H1 (cell line): ENCODE data around the gene QRICH1. TPM values are rescaled to one million over a fixed set of nuclear protein-coding genes. Genes with fewer than 3 reads are reported as not detected.

ENCODE experiments used
- CTCF ChIA-PET: fragments of 300-600 bp; sonication (Branson Sonifier 250); formaldehyde crosslinking; loops from one replicate; lab custom pipeline; 2021; ENCODE audit not compliant: partially characterized antibody; lab: Charles Lee
- POLR2A ChIA-PET: fragments of 300-600 bp; sonication (Branson Sonifier 250); formaldehyde crosslinking; loops from one replicate; lab custom pipeline; 2021; ENCODE audit warnings: inconsistent platforms; ENCODE audit not compliant: partially characterized antibody; lab: Charles Lee
- DNase-seq, 2 experiments: peaks; one replicate each; pipeline versions ENCODE4 v3.0.0 to v3.0.0-alpha.2; 2010 to 2022; ENCODE audit warnings: low spot score in 2 of 2, low read depth in 1 of 2, mixed read lengths in 1 of 2
- FAIRE-seq: peaks from 2 replicates; lab custom pipeline; 2011; peaks lifted over from hg19 to GRCh38; lab: Jason Lieb, UNC
- H2AFZ ChIP-seq: 2 replicates; pipeline ENCODE4 v1.8.1; 2012; ENCODE audit warnings: low read length, inconsistent platforms
- H2AK5ac ChIP-seq: 2 replicates; pipeline ENCODE4 v1.6.1; 2013; ENCODE audit warnings: low read depth, low read length
- H2BK120ac ChIP-seq: replicated peaks from 2 replicates; pipeline ENCODE3; 2013; ENCODE audit warnings: low read depth, low read length, inconsistent platforms
- H2BK12ac ChIP-seq: 2 replicates; pipeline ENCODE4 v1.6.1; 2013; ENCODE audit warnings: low read depth, low read length
- H2BK15ac ChIP-seq: 2 replicates; pipeline ENCODE4 v1.6.1; 2013; ENCODE audit warnings: low read length
- H2BK20ac ChIP-seq: 2 replicates; pipeline ENCODE4 v1.6.1; 2013; ENCODE audit warnings: low read length
- H2BK5ac ChIP-seq: 2 replicates; pipeline ENCODE4 v1.6.1; 2013; ENCODE audit warnings: low read depth, low read length
- H3K14ac ChIP-seq: 2 replicates; pipeline ENCODE4 v1.6.1; 2013; ENCODE audit warnings: inconsistent platforms; ENCODE audit not compliant: insufficient read length
- H3K18ac ChIP-seq: 2 replicates; pipeline ENCODE4 v1.6.1; 2013; ENCODE audit warnings: low read length; ENCODE audit errors: extremely low read depth
- H3K23ac ChIP-seq: 2 replicates; pipeline ENCODE4 v1.6.1; 2013; ENCODE audit warnings: inconsistent platforms; ENCODE audit not compliant: insufficient read length
- H3K23me2 ChIP-seq: 2 replicates; pipeline ENCODE4 v1.6.1; 2013; ENCODE audit warnings: low read depth, low read length
- H3K27ac ChIP-seq: 2 replicates; pipeline ENCODE4 v1.6.1; 2011; ENCODE audit warnings: low read depth, low read length, inconsistent platforms
- H3K27me3 ChIP-seq, 4 experiments: replicated peaks in 1 of 4; 1 replicate in 1 of 4; 2 replicates in 3 of 4; pipeline versions ENCODE4 v1.6.1 to v1.8.1; 2011 to 2013; ENCODE audit warnings: low read length in 3 of 4, mild to moderate bottlenecking in 3 of 4, inconsistent platforms in 2 of 4, mixed read lengths in 2 of 4, moderate library complexity in 1 of 4; ENCODE audit not compliant: control insufficient read depth in 3 of 4, insufficient read depth in 3 of 4; ENCODE audit errors: extremely low read depth in 1 of 4
- H3K36me3 ChIP-seq, 4 experiments: 2 replicates each; pipeline versions ENCODE4 v1.6.1 to v1.8.1; 2011 to 2013; ENCODE audit warnings: mild to moderate bottlenecking in 4 of 4, low read length in 3 of 4, moderate library complexity in 2 of 4, control low read depth in 1 of 4, inconsistent platforms in 1 of 4; ENCODE audit not compliant: insufficient read depth in 4 of 4, control insufficient read depth in 2 of 4
- H3K4ac ChIP-seq: replicated peaks from 2 replicates; pipeline ENCODE3; 2013; ENCODE audit warnings: low read length, low read depth, mixed read lengths, inconsistent platforms; ENCODE audit not compliant: insufficient read length
- H3K4me1 ChIP-seq, 4 experiments: replicated peaks in 1 of 4; 1 replicate in 1 of 4; 2 replicates in 3 of 4; pipeline versions ENCODE4 v1.6.1 to v1.8.1; 2011 to 2013; ENCODE audit warnings: low read length in 3 of 4, inconsistent platforms in 2 of 4, mixed read lengths in 1 of 4; ENCODE audit not compliant: insufficient read depth in 4 of 4, control insufficient read depth in 3 of 4
- H3K4me2 ChIP-seq, 2 experiments: 2 replicates each; pipeline versions ENCODE4 v1.6.1 to v1.8.1; 2011 to 2013; ENCODE audit warnings: low read depth in 2 of 2, low read length in 2 of 2, control low read depth in 1 of 2, inconsistent platforms in 1 of 2, mild to moderate bottlenecking in 1 of 2; ENCODE audit not compliant: insufficient read depth in 1 of 2
- H3K4me3 ChIP-seq, 4 experiments: fragments of 200-600, 300-600 bp in 1 of 4; sonication (generic), shearing (Covaris generic), sonication (Bioruptor Twin) in 1 of 4; 2 replicates each; pipeline versions ENCODE4 v1.5.1 to v1.8.1; 2011 to 2016; ENCODE audit warnings: low read length in 4 of 4, low read depth in 3 of 4, control low read depth in 2 of 4, inconsistent platforms in 2 of 4, mild to moderate bottlenecking in 2 of 4, mixed read lengths in 1 of 4, moderate library complexity in 1 of 4; ENCODE audit not compliant: insufficient read depth in 2 of 4; ENCODE audit errors: extremely low read depth in 1 of 4
- H3K56ac ChIP-seq: replicated peaks from 2 replicates; pipeline ENCODE3; 2013; ENCODE audit warnings: low read depth, mild to moderate bottlenecking, mixed read lengths, low read length, inconsistent platforms; ENCODE audit not compliant: insufficient read length
- H3K79me1 ChIP-seq: 2 replicates; pipeline ENCODE4 v1.6.1; 2013; ENCODE audit warnings: low read depth, low read length, control low read depth
- H3K79me2 ChIP-seq, 2 experiments: 2 replicates each; pipeline versions ENCODE4 v1.6.1 to v1.8.1; 2012 to 2013; ENCODE audit warnings: low read length in 2 of 2, mild to moderate bottlenecking in 2 of 2, inconsistent platforms in 1 of 2; ENCODE audit not compliant: insufficient read depth in 2 of 2, control insufficient read depth in 1 of 2
- H3K9ac ChIP-seq, 4 experiments: replicated peaks in 1 of 4; 1 replicate in 1 of 4; 2 replicates in 3 of 4; pipeline versions ENCODE4 v1.6.1 to v1.8.1; 2011 to 2013; ENCODE audit warnings: low read depth in 3 of 4, low read length in 3 of 4, control low read depth in 2 of 4, mild to moderate bottlenecking in 2 of 4, moderate library complexity in 2 of 4, inconsistent platforms in 1 of 4; ENCODE audit errors: extremely low read depth in 1 of 4
- H3K9me3 ChIP-seq, 2 experiments: 2 replicates each; pipeline versions ENCODE4 v1.6.1 to v1.8.1; 2012 to 2013; ENCODE audit warnings: mild to moderate bottlenecking in 2 of 2, moderate library complexity in 2 of 2, control low read depth in 1 of 2, inconsistent platforms in 1 of 2, low read depth in 1 of 2, low read length in 1 of 2, mixed read lengths in 1 of 2; ENCODE audit not compliant: insufficient read depth in 2 of 2
- H4K20me1 ChIP-seq, 2 experiments: replicated peaks in 1 of 2; 2 replicates each; pipeline versions ENCODE3 to v1.8.1; 2011 to 2013; ENCODE audit warnings: inconsistent platforms in 2 of 2, low read length in 2 of 2, mild to moderate bottlenecking in 1 of 2; ENCODE audit not compliant: insufficient read depth in 2 of 2, control insufficient read depth in 1 of 2
- H4K5ac ChIP-seq: 2 replicates; pipeline ENCODE4 v1.6.1; 2013; ENCODE audit warnings: low read length, low read depth, mixed read lengths, inconsistent platforms; ENCODE audit not compliant: insufficient read length
- H4K8ac ChIP-seq: 2 replicates; pipeline ENCODE4 v1.8.0; 2013; ENCODE audit warnings: mild to moderate bottlenecking, moderate library complexity, low read length, inconsistent platforms; ENCODE audit not compliant: insufficient read depth; ENCODE audit errors: extremely low read depth
- H4K91ac ChIP-seq: replicated peaks from 2 replicates; pipeline ENCODE3; 2013; ENCODE audit warnings: low read length, mixed read lengths, inconsistent platforms; ENCODE audit not compliant: insufficient read length
- ATF2 ChIP-seq: IDR thresholded peaks from 2 replicates; pipeline ENCODE4 v1.6.1; 2012; ENCODE audit warnings: low read length, inconsistent platforms
- HDAC6 ChIP-seq: IDR thresholded peaks from one replicate; pipeline ENCODE4 v1.7.1; 2012; ENCODE audit warnings: low read depth, mild to moderate bottlenecking, inconsistent platforms, low read length, moderate library complexity
- JUN ChIP-seq: IDR thresholded peaks from 2 replicates; pipeline ENCODE4 v1.6.1; 2011; ENCODE audit warnings: low read depth, mild to moderate bottlenecking, improper control_type of control experiment, low read length
- KDM5A ChIP-seq: fragments of 200-600 bp; IDR thresholded peaks from 2 replicates; pipeline ENCODE4 v1.7.1; 2012; ENCODE audit warnings: mild to moderate bottlenecking, low read length, inconsistent platforms, mixed read lengths
- POLR2AphosphoS5 ChIP-seq: IDR thresholded peaks from 2 replicates; pipeline ENCODE4 v1.6.1; 2011; ENCODE audit warnings: low read depth, low read length
- RFX5 ChIP-seq: IDR thresholded peaks from 2 replicates; pipeline ENCODE4 v1.6.1; 2011; ENCODE audit warnings: low read depth, low read length, improper control_type of control experiment, borderline replicate concordance
- SIN3A ChIP-seq, 2 experiments: IDR thresholded peaks in 1 of 2; conservative IDR thresholded peaks in 1 of 2; 2 replicates each; pipeline ENCODE4 v1.6.1; 2011 to 2012; ENCODE audit warnings: low read length in 2 of 2, improper control_type of control experiment in 1 of 2, low read depth in 1 of 2, mild to moderate bottlenecking in 1 of 2
- SP1 ChIP-seq: IDR thresholded peaks from 2 replicates; pipeline ENCODE4 v1.6.1; 2011; ENCODE audit warnings: low read depth, low read length
- SUZ12 ChIP-seq: fragments of 200-600 bp; sonication (generic); IDR thresholded peaks from 2 replicates; pipeline ENCODE4 v1.6.1; 2012; ENCODE audit warnings: mild to moderate bottlenecking, inconsistent platforms, low read length, moderate library complexity, mixed read lengths
- TEAD4 ChIP-seq: IDR thresholded peaks from 2 replicates; pipeline ENCODE4 v1.6.1; 2012; ENCODE audit warnings: low read depth, low read length, inconsistent platforms, mixed read lengths
- WGBS, 2 experiments: shearing (Covaris generic) in 1 of 2; methylation state at CpG; one replicate each; pipeline versions ENCODE4 v1.1.6 to v1.1.7; 2013 to 2015; ENCODE audit warnings: low lambda C conversion rate in 2 of 2, mixed read lengths in 2 of 2, inconsistent platforms in 1 of 2, low coverage in 1 of 2, missing lambda C conversion rate in 1 of 2; ENCODE audit not compliant: insufficient replicate concordance in 2 of 2, insufficient coverage in 1 of 2, insufficient read length in 1 of 2; ENCODE audit errors: extremely low coverage in 1 of 2, missing lambda C conversion rate in 1 of 2; 5-methylcytosine and 5-hydroxymethylcytosine counted together
- polyA plus RNA-seq, 7 experiments: library from polyadenylated mRNA; depleted of rRNA in 3 of 7; stranded (reverse) in 5 of 7; unstranded in 2 of 7; fragments of >200 nt in 5 of 7; fragments of 200-250 nt in 2 of 7; gene quantifications; 1 replicate in 5 of 7; 2 replicates in 1 of 7; 4 replicates in 1 of 7; pipeline versions ENCODE4 v1.2.1 to v1.2.3, GENCODE V29; 2011 to 2013; ENCODE audit warnings: missing spikeins in 2 of 7, mixed read lengths in 2 of 7
- total RNA-seq: library from RNA; stranded (reverse); fragmentation: NEBNext Ultra II Directional; extraction: Animal tissue kit (Norgen Biotek cat#: 25700); gene quantifications from 2 replicates; pipeline ENCODE4 v1.2.1, GENCODE V29; 2021

QRICH1 gene
- total and polyA plus RNA-seq, 2 of the 8 experiments (the other 6 are each of a cell fraction or from before 2014, with no cell fraction given): 128 to 142 TPM

GRCh38 chr3:49006408-49007067 is 87.3 kb downstream of the QRICH1 start:
- H2AFZ ChIP-seq: no peak overlapping the region
- H3K4me3 ChIP-seq: peak overlapping the region; percentile 66 to 94 (median 92)
- peak overlapping the region; percentile 6 for H3K4ac ChIP-seq
- peak overlapping the region; percentile 40 to 99 (median 77) for H3K9ac ChIP-seq
- H3K27ac ChIP-seq: peak overlapping the region; percentile 99; the same call in 1 of the 2 replicates
- peak overlapping the region; percentile 95 to 98 for H3K4me2 ChIP-seq
- peaks cover 14% of the 10 kb centered on the region for H3K23me2 ChIP-seq
- H3K23ac ChIP-seq: no peak overlapping the region
- no peak overlapping the region for H3K14ac ChIP-seq
- H3K4me1 ChIP-seq: peaks cover 0 to 12% (median 6%) of the 10 kb centered on the region in 4 experiments; a peak in 5 of 7 replicates
- WGBS, 2 experiments: 7% methylated on average over 32 of the region's 32 CpGs; no CpG with 5 or more reads in 1 of the 2 experiments
- peak overlapping the region; percentile 75; the same call in 1 of the 2 replicates for H4K8ac ChIP-seq
- FAIRE-seq (no peak), DNase-seq (no peak)
- H2BK12ac ChIP-seq: 0 out of 2 replicates have a peak overlapping the region, but pooled peaks have one; percentile 84
- peak overlapping the region; percentile 79 for H4K5ac ChIP-seq
- no peaks in the 10 kb centered on the region for H3K9me3 ChIP-seq
- H2BK20ac ChIP-seq: no peak overlapping the region
- H2BK120ac ChIP-seq: no peak overlapping the region
- no peak overlapping the region for H2BK15ac ChIP-seq
- H3K36me3 ChIP-seq: peaks cover 0 to 8% (median 3%) of the 10 kb centered on the region in 4 experiments; a peak in 4 of 8 replicates
- H4K91ac ChIP-seq: peak overlapping the region; percentile 79
- H3K27me3 ChIP-seq: no peaks in the 10 kb centered on the region
- peak overlapping the region; percentile 81; the same call in 1 of the 2 replicates for H2BK5ac ChIP-seq
- H3K56ac ChIP-seq: peak overlapping the region; percentile 67
- peaks cover 7 to 14% of the 10 kb centered on the region in 2 experiments for H4K20me1 ChIP-seq
- peaks cover 11% of the 10 kb centered on the region for H3K79me1 ChIP-seq
- H3K79me2 ChIP-seq: peaks cover 11 to 33% of the 10 kb centered on the region in 2 experiments
- peak overlapping the region; percentile 82 for H3K18ac ChIP-seq
- POLR2A ChIA-PET: interaction anchor here (0.7 to 38.8 kb wide), 27 partner anchors 4 to 567 kb away, joined by 3 to 1518 read pairs (median 4); partner anchors contain the start of genes ARIH2, CCDC51, CELSR3 and DAG1
- CTCF ChIA-PET: interaction anchor here (0.8 to 24.3 kb wide), 7 partner anchors 9 to 371 kb away, joined by 3 to 467 read pairs (median 6); partner anchors contain the start of genes NDUFAF3, P4HTM and SLC26A6
- H2AK5ac ChIP-seq: peak overlapping the region; percentile 57; the same call in 1 of the 2 replicates
- TF ChIP-seq JUN (no peak), SUZ12 (no peak), HDAC6 (no peak), ATF2 (no peak), SIN3A (conservative IDR thresholded peaks at IDR 0.05 in 1 of 2, IDR thresholded peaks at IDR 0.05 in 1 of 2; ENCODE audit: low read depth in 1 of 2, low read length in 2 of 2) (no peak), KDM5A (0 out of 2 replicates have a peak, but pooled peaks have one; percentile 10), SP1 (no peak), TEAD4 (no peak), RFX5 (no peak), POLR2AphosphoS5 (0 out of 2 replicates have a peak, but pooled peaks have one; percentile 26)
